HCT116 (cell line): ENCODE results near the gene HMGB2. TPM values are rescaled to one million over a fixed set of nuclear protein-coding genes. Genes with fewer than 3 reads are reported as not detected.

Experiments
- ATAC-seq: fragments of 200-7000 bp; cut with Tn5 transposase; 2 replicates; pipeline ENCODE4 v1.9.1; 2020; ENCODE audit warnings: mild to moderate bottlenecking, moderate library complexity
- BruUV-seq: library from RNA; stranded (reverse); fragments of 400-500 nt; replicated peaks from 2 replicates; lab custom pipeline; 2021; lab: Mats Ljungman, UMichigan
- CTCF ChIA-PET: fragments of 300-600 bp; sonication (Branson Sonifier 250); formaldehyde crosslinking; loops from one replicate; lab custom pipeline; 2021; ENCODE audit warnings: antibody characterized with exemption; lab: Charles Lee
- POLR2A ChIA-PET: fragments of 300-600, 350-600 bp; sonication (Branson Sonifier 250); formaldehyde crosslinking; loops from one replicate; lab custom pipeline; 2021; ENCODE audit warnings: antibody characterized with exemption; lab: Charles Lee
- RAD21 ChIA-PET, 2 experiments: fragments of 300-600 bp; sonication (Branson Sonifier 250); formaldehyde crosslinking; loops; one replicate each; lab custom pipeline; 2023; ENCODE audit warnings: low total read pairs in 2 of 2; ENCODE audit not compliant: uncharacterized antibody in 2 of 2, unreplicated experiment in 2 of 2, low non-redundant PET in 1 of 2; lab: Charles Lee
- DNase-seq: peaks from one replicate; pipeline ENCODE4 v3.0.0-alpha.2; 2010; ENCODE audit warnings: low read depth, low spot score
- H2AFZ ChIP-seq: fragments of 200-600 bp; shearing (Covaris generic), sonication (generic); 2 replicates; pipeline ENCODE4 v1.6.1; 2017; ENCODE audit warnings: low read depth, mixed run types, mixed read lengths, antibody characterized with exemption, low read length; ENCODE audit not compliant: poor library complexity, severe bottlenecking
- H3K27ac ChIP-seq: 2 replicates; pipeline ENCODE4 v1.5.1; 2012; ENCODE audit warnings: low read depth, low read length
- H3K27me3 ChIP-seq: fragments of 200-600 bp; sonication (generic); 2 replicates; pipeline ENCODE4 v1.6.1; 2016; ENCODE audit warnings: mixed run types, low read length, mixed read lengths; ENCODE audit not compliant: insufficient read depth
- H3K36me3 ChIP-seq, 2 experiments: fragments of 200-500 bp in 1 of 2; fragments of 200-600 bp in 1 of 2; sonication (Bioruptor generic) in 1 of 2; sonication (generic) in 1 of 2; 2 replicates each; pipeline versions ENCODE4 v1.5.1 to v1.6.1; 2014 to 2016; ENCODE audit warnings: low read length in 2 of 2, inconsistent platforms in 1 of 2, mixed read lengths in 1 of 2, mixed run types in 1 of 2; ENCODE audit not compliant: insufficient read depth in 2 of 2, control insufficient read depth in 1 of 2
- H3K4me1 ChIP-seq, 2 experiments: fragments of 200-600 bp in 1 of 2; sonication (generic) in 1 of 2; 2 replicates each; pipeline versions ENCODE4 v1.5.1 to v1.6.1; 2012 to 2017; ENCODE audit warnings: low read length in 2 of 2, inconsistent platforms in 1 of 2, mild to moderate bottlenecking in 1 of 2, mixed read lengths in 1 of 2, mixed run types in 1 of 2, moderate library complexity in 1 of 2; ENCODE audit not compliant: insufficient read depth in 2 of 2, control insufficient read depth in 1 of 2
- H3K4me2 ChIP-seq: fragments of 200-600 bp; sonication (generic); 2 replicates; pipeline ENCODE4 v1.6.1; 2017; ENCODE audit warnings: mixed run types, low read length, mixed read lengths
- H3K4me3 ChIP-seq, 2 experiments: fragments of 200-600 bp in 1 of 2; sonication (generic) in 1 of 2; replicated peaks in 1 of 2; 2 replicates each; pipeline ENCODE4 v1.5.1; 2011 to 2016; ENCODE audit warnings: low read length in 2 of 2, control low read depth in 1 of 2, low read depth in 1 of 2, mild to moderate bottlenecking in 1 of 2, mixed read lengths in 1 of 2, mixed run types in 1 of 2
- H3K79me2 ChIP-seq: fragments of 200-600 bp; sonication (generic); 2 replicates; pipeline ENCODE4 v1.6.1; 2017; ENCODE audit warnings: mild to moderate bottlenecking, mixed run types, low read length, moderate library complexity, mixed read lengths; ENCODE audit not compliant: insufficient read depth
- H3K9ac ChIP-seq: fragments of 200-600 bp; sonication (generic); 2 replicates; pipeline ENCODE4 v1.6.1; 2016; ENCODE audit warnings: low read length, mixed read lengths
- H3K9me2 ChIP-seq: fragments of 200-600 bp; sonication (generic), shearing (Covaris generic); 2 replicates; pipeline ENCODE4 v1.6.1; 2017; ENCODE audit warnings: mixed run types, mild to moderate bottlenecking, moderate library complexity; ENCODE audit not compliant: insufficient read depth
- H3K9me3 ChIP-seq, 2 experiments: fragments of 200-500 bp in 1 of 2; fragments of 200-600 bp in 1 of 2; sonication (Bioruptor generic) in 1 of 2; sonication (generic) in 1 of 2; 2 replicates each; pipeline ENCODE4 v1.6.1; 2014 to 2017; ENCODE audit warnings: low read length in 2 of 2, mixed read lengths in 2 of 2, inconsistent platforms in 1 of 2, low read depth in 1 of 2, mild to moderate bottlenecking in 1 of 2, mixed run types in 1 of 2, moderate library complexity in 1 of 2; ENCODE audit not compliant: control insufficient read depth in 1 of 2, insufficient read depth in 1 of 2
- H4K20me1 ChIP-seq: fragments of 200-600 bp; sonication (generic), shearing (Covaris generic); 2 replicates; pipeline ENCODE4 v1.6.1; 2017; ENCODE audit warnings: mixed run types, mild to moderate bottlenecking, moderate library complexity; ENCODE audit not compliant: insufficient read depth
- CBX3 ChIP-seq: IDR thresholded peaks from 2 replicates; pipeline ENCODE4 v1.6.1; 2012; ENCODE audit warnings: low read depth
- EZH2phosphoT487 ChIP-seq: fragments of 200-600 bp; IDR thresholded peaks from 2 replicates; pipeline ENCODE4 v1.6.1; 2018; ENCODE audit warnings: antibody characterized with exemption, borderline replicate concordance
- FOSL1 ChIP-seq: IDR thresholded peaks from 2 replicates; pipeline ENCODE4 v1.6.1; 2012; ENCODE audit warnings: low read depth
- POLR2A ChIP-seq: IDR thresholded peaks from 2 replicates; pipeline ENCODE4 v1.7.0; 2011; ENCODE audit warnings: borderline replicate concordance; ENCODE audit not compliant: insufficient read depth, insufficient read length; ENCODE audit errors: extremely low read depth
- TCF7L2 ChIP-seq: IDR thresholded peaks from 2 replicates; pipeline ENCODE4 v1.7.0; 2011; ENCODE audit warnings: borderline replicate concordance, inconsistent platforms; ENCODE audit not compliant: insufficient read depth, insufficient read length; ENCODE audit errors: extremely low read depth
- ZNF274 ChIP-seq: fragments of 200-500 bp; sonication (Bioruptor generic); IDR thresholded peaks from 2 replicates; pipeline ENCODE4 v1.6.1; 2014; ENCODE audit warnings: mild to moderate bottlenecking, low read depth, low read length, inconsistent platforms
- intact Hi-C: fragments of 100-400 bp; cut with micrococcal nuclease; formaldehyde crosslinking; loops from 2 replicates; pipeline ENCODE4 v1.10.0; 2022
- total RNA-seq: library from RNA; stranded (reverse); gene quantifications from one replicate; pipeline ENCODE4 v1.2.1, GENCODE V29; 2021; ENCODE audit not compliant: unreplicated experiment
- TF ChIP-seq, protein P1 (sequence below): IDR thresholded peaks from 2 replicates; pipeline ENCODE4 v1.6.1; 2012
- TF ChIP-seq, protein P2 (sequence below), 3 experiments: fragments of 200-600 bp in 1 of 3; sonication (generic) in 1 of 3; IDR thresholded peaks in 2 of 3; conservative IDR thresholded peaks in 1 of 3; 2 replicates each; pipeline ENCODE4 v1.5.1; 2012 to 2017; ENCODE audit warnings: low read depth in 2 of 3, low read length in 2 of 3, antibody characterized with exemption in 1 of 3, borderline replicate concordance in 1 of 3, control low read depth in 1 of 3, mild to moderate bottlenecking in 1 of 3, mixed read lengths in 1 of 3, mixed run types in 1 of 3, moderate library complexity in 1 of 3; ENCODE audit not compliant: insufficient read depth in 1 of 3
- TF ChIP-seq, protein P3 (sequence below): IDR thresholded peaks from 2 replicates; pipeline ENCODE4 v1.6.1; 2012; ENCODE audit warnings: low read depth
- TF ChIP-seq, protein P4 (sequence below): IDR thresholded peaks from 2 replicates; pipeline ENCODE4 v1.6.1; 2012

Gene HMGB2
- total RNA-seq, 1 experiment from 2014 or later = 388 TPM

DNA sequence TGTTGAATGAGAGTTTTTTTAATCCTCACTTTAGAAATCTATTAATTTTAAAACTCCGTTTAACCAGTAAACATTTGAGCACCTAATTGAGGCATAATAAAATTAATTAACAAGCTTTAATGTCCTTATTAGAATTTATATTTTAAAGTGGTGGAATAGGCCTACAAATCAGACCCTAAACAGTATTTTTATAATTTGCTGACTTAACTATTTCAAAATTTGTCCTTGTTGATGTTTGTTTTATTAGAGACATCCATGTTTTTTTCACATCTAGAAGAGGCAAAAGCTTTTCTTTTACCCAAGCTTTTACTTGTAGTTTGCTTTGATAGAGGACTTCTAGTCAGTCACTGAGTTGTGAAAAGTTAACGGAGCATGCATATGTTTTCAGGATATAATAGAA is 40.4 kb upstream of the HMGB2 start:
- H3K27ac ChIP-seq = no peak overlapping the region
- 0 out of 4 replicates have a peak, but pooled peaks cover 0 to 2% of the 10 kb centered on the region in 2 experiments for H3K36me3 ChIP-seq
- H3K4me1 ChIP-seq = peaks cover 0 to 14% of the 10 kb centered on the region in 2 experiments; a peak in 3 of 4 replicates
- no peaks in the 10 kb centered on the region for H3K9me3 ChIP-seq
- DNase-seq (no peak), ATAC-seq (no peak)
- ChIA-PET CTCF (no interaction called here), POLR2A (interaction anchor here (1.2 kb wide), 1 partner anchor 40 kb away, joined by 3 read pairs; the partner anchor contains the start of gene HMGB2)
- H3K79me2 ChIP-seq = no peaks in the 10 kb centered on the region
- no peaks in the 10 kb centered on the region for H3K27me3 ChIP-seq
- H3K4me3 ChIP-seq = no peak overlapping the region
- H2AFZ ChIP-seq = no peak overlapping the region
- H4K20me1 ChIP-seq = no peaks in the 10 kb centered on the region; the same call in 1 of the 2 replicates
- H3K9ac ChIP-seq = no peak overlapping the region
- no peak overlapping the region for H3K4me2 ChIP-seq
- TF ChIP-seq CBX3 (no peak), POLR2A (no peak), TCF7L2 (no peak), EZH2phosphoT487 (no peak), ZNF274 (no peak), FOSL1 (no peak)
- TF ChIP-seq, protein P1, sequence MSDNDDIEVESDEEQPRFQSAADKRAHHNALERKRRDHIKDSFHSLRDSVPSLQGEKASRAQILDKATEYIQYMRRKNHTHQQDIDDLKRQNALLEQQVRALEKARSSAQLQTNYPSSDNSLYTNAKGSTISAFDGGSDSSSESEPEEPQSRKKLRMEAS = no peak
- TF ChIP-seq, protein P2, sequence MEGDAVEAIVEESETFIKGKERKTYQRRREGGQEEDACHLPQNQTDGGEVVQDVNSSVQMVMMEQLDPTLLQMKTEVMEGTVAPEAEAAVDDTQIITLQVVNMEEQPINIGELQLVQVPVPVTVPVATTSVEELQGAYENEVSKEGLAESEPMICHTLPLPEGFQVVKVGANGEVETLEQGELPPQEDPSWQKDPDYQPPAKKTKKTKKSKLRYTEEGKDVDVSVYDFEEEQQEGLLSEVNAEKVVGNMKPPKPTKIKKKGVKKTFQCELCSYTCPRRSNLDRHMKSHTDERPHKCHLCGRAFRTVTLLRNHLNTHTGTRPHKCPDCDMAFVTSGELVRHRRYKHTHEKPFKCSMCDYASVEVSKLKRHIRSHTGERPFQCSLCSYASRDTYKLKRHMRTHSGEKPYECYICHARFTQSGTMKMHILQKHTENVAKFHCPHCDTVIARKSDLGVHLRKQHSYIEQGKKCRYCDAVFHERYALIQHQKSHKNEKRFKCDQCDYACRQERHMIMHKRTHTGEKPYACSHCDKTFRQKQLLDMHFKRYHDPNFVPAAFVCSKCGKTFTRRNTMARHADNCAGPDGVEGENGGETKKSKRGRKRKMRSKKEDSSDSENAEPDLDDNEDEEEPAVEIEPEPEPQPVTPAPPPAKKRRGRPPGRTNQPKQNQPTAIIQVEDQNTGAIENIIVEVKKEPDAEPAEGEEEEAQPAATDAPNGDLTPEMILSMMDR (IDR thresholded peaks at IDR 0.05 in 2 of 3, conservative IDR thresholded peaks at IDR 0.05 in 1 of 3; ENCODE audit: borderline replicate concordance in 1 of 3, insufficient read depth in 1 of 3, low read depth in 2 of 3, low read length in 2 of 3) = no peak
- TF ChIP-seq, protein P3, sequence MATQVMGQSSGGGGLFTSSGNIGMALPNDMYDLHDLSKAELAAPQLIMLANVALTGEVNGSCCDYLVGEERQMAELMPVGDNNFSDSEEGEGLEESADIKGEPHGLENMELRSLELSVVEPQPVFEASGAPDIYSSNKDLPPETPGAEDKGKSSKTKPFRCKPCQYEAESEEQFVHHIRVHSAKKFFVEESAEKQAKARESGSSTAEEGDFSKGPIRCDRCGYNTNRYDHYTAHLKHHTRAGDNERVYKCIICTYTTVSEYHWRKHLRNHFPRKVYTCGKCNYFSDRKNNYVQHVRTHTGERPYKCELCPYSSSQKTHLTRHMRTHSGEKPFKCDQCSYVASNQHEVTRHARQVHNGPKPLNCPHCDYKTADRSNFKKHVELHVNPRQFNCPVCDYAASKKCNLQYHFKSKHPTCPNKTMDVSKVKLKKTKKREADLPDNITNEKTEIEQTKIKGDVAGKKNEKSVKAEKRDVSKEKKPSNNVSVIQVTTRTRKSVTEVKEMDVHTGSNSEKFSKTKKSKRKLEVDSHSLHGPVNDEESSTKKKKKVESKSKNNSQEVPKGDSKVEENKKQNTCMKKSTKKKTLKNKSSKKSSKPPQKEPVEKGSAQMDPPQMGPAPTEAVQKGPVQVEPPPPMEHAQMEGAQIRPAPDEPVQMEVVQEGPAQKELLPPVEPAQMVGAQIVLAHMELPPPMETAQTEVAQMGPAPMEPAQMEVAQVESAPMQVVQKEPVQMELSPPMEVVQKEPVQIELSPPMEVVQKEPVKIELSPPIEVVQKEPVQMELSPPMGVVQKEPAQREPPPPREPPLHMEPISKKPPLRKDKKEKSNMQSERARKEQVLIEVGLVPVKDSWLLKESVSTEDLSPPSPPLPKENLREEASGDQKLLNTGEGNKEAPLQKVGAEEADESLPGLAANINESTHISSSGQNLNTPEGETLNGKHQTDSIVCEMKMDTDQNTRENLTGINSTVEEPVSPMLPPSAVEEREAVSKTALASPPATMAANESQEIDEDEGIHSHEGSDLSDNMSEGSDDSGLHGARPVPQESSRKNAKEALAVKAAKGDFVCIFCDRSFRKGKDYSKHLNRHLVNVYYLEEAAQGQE = no peak
- TF ChIP-seq, protein P4, sequence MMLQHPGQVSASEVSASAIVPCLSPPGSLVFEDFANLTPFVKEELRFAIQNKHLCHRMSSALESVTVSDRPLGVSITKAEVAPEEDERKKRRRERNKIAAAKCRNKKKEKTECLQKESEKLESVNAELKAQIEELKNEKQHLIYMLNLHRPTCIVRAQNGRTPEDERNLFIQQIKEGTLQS = no peak
- TF ChIP-seq, all 23 proteins: peak for 0
- intact Hi-C loops = no loop called here
- H3K9me2 ChIP-seq = no peaks in the 10 kb centered on the region
- BruUV-seq = no TSS peak
- RAD21 ChIA-PET = no interaction called here
